Right lobe of liver (tissue), 6 donors: Measurements from ENCODE around the gene ZNF467. TPM values are rescaled to one million over a fixed set of nuclear protein-coding genes. Genes with fewer than 3 reads are reported as not detected.

Experiments
- ATAC-seq, 4 donors: fragments of 200-7000 bp; cut with Tn5 transposase; one replicate each; pipeline ENCODE4 v1.9.1; 2020; ENCODE audit warnings: mild to moderate bottlenecking in 4 of 4, moderate library complexity in 4 of 4
- DNase-seq, 3 donors: peaks; one replicate each; pipeline ENCODE4 v3.0.0-alpha.2; 2020
- H3K27ac ChIP-seq, 3 donors: fragments of 200-600 bp; one replicate each; pipeline ENCODE4 v1.8.0; 2022
- H3K27me3 ChIP-seq, 2 donors: fragments of 200-600 bp; one replicate each; pipeline ENCODE4 v1.8.0; 2022
- H3K36me3 ChIP-seq, 4 donors: fragments of 200-600 bp; sonication (generic) in 1 of 4; one replicate each; pipeline versions ENCODE4 v1.5.1 to v1.8.0; 2017 to 2022; ENCODE audit warnings: control low read depth in 1 of 4
- H3K4me1 ChIP-seq, 4 donors: fragments of 200-600 bp; sonication (generic) in 1 of 4; one replicate each; pipeline versions ENCODE4 v1.5.1 to v1.8.0; 2017 to 2022; ENCODE audit warnings: control low read depth in 1 of 4
- H3K4me3 ChIP-seq, 3 donors: fragments of 200-600 bp; one replicate each; pipeline ENCODE4 v1.8.0; 2022
- H3K9me3 ChIP-seq, 4 donors: fragments of 200-600 bp; sonication (generic) in 1 of 4; one replicate each; pipeline versions ENCODE4 v1.5.1 to v1.8.0; 2017 to 2022; ENCODE audit warnings: control low read depth in 1 of 4
- CTCF ChIP-seq, 4 donors: fragments of 200-600 bp in 3 of 4; fragments of 450-650 bp in 1 of 4; IDR thresholded peaks; one replicate each; pipeline versions ENCODE4 v1.5.1 to v1.8.0; 2016 to 2022; ENCODE audit warnings: antibody characterized with exemption in 4 of 4, mild to moderate bottlenecking in 2 of 4
- POLR2A ChIP-seq: fragments of 450-650 bp; IDR thresholded peaks from one replicate; pipeline ENCODE4 v1.6.1; 2017; ENCODE audit warnings: antibody characterized with exemption, mild to moderate bottlenecking
- WGBS: methylation state at CpG from one replicate; pipeline ENCODE4 v1.1.6; 2018; ENCODE audit warnings: low coverage, low lambda C conversion rate; ENCODE audit not compliant: insufficient coverage; ENCODE audit errors: missing lambda C conversion rate; 5-methylcytosine and 5-hydroxymethylcytosine counted together
- intact Hi-C, 2 donors: fragments of 100-400 bp; cut with DNase I; formaldehyde crosslinking; loops; one replicate each; pipeline versions ENCODE4 v1.11.2 to v1.14.1; 2022
- total RNA-seq, 6 experiments: library from RNA; depleted of rRNA in 2 of 6; stranded (reverse); fragments of >200 nt in 2 of 6; fragmentation: NEBNext Ultra II Directional in 3 of 6; extraction: Animal tissue kit (Norgen Biotek cat#: 25700) in 3 of 6; gene quantifications; one replicate each; pipeline versions ENCODE4 v1.1.0 to v1.2.4, GENCODE V29; 2016 to 2023
- donor health status: DM: no; HTN: yes; CAD: no.
- donor health status: DM: no; HTN: no; CAD: no.
- donor health status: DM: no; HTN: no; CAD: no.
- donor health status: DM: no; HTN: yes; CAD: no.
- donor health status: DM: no; HTN: yes; CAD: no.

Gene ZNF467
- total RNA-seq, 6 experiments from 2014 or later: 3.6 to 14.6 (median 5.8) TPM

- TF ChIP-seq CTCF (IDR thresholded peaks at IDR 0.05): no peak
- no peak for TF ChIP-seq POLR2A
- H3K4me3 ChIP-seq: no peak overlapping the region
- H3K27ac ChIP-seq: no peak overlapping the region
- no peaks in the 10 kb centered on the region for H3K36me3 ChIP-seq
- DNase-seq (no peak), ATAC-seq (no peak)
- H3K9me3 ChIP-seq: no peaks in the 10 kb centered on the region
- H3K4me1 ChIP-seq: peaks cover 0 to 15% (median 3%) of the 10 kb centered on the region in 4 donors
- H3K27me3 ChIP-seq: no peaks in the 10 kb centered on the region
- 85% methylated on average over 14 of the region's 29 CpGs for WGBS
- intact Hi-C loops: no loop called here
Observed at GRCh38 chr7:149719050-149719899, 54.1 kb downstream of the ZNF467 start.

GRCh38 chr7:149718730-149719049, 54.7 kb downstream of the ZNF467 start:
- Histone ChIP-seq H3K27me3 (no peaks in the 10 kb centered on the region), H3K4me3 (no peak overlapping the region), H3K36me3 (no peaks in the 10 kb centered on the region), H3K9me3 (no peaks in the 10 kb centered on the region), H3K4me1 (peaks cover 0 to 19% (median 3%) of the 10 kb centered on the region in 4 donors), H3K27ac (no peak overlapping the region)
- 92% methylated on average over 5 of the region's 6 CpGs for WGBS
- ATAC-seq (no peak), DNase-seq (no peak)
- TF ChIP-seq POLR2A (no peak), CTCF (IDR thresholded peaks at IDR 0.05) (no peak)
- intact Hi-C loops: no loop called here

- no peak for TF ChIP-seq POLR2A
- TF ChIP-seq CTCF (IDR thresholded peaks at IDR 0.05): no peak
- H3K9me3 ChIP-seq: no peaks in the 10 kb centered on the region
- no peak for ATAC-seq
- DNase-seq: no peak
- WGBS: no CpG with 5 or more reads among the region's 5 CpGs
- intact Hi-C loops: no loop called here
- no peak overlapping the region for H3K4me3 ChIP-seq
- peaks cover 0 to 19% (median 3%) of the 10 kb centered on the region in 4 donors for H3K4me1 ChIP-seq
- no peaks in the 10 kb centered on the region for H3K27me3 ChIP-seq
- H3K36me3 ChIP-seq: no peaks in the 10 kb centered on the region
- no peak overlapping the region for H3K27ac ChIP-seq
Observed at GRCh38 chr7:149717481-149717880, 55.9 kb downstream of the ZNF467 start.

GRCh38 chr7:149716932-149717307, 56.5 kb downstream of the ZNF467 start:
- Histone ChIP-seq H3K4me3 (no peak overlapping the region), H3K27ac (no peak overlapping the region), H3K9me3 (no peaks in the 10 kb centered on the region), H3K36me3 (no peaks in the 10 kb centered on the region), H3K27me3 (no peaks in the 10 kb centered on the region), H3K4me1 (peaks cover 0 to 19% (median 3%) of the 10 kb centered on the region in 4 donors)
- WGBS: 100% methylated on average over 2 of the region's 4 CpGs
- no peak for TF ChIP-seq CTCF (IDR thresholded peaks at IDR 0.05)
- no peak for TF ChIP-seq POLR2A
- DNase-seq (no peak), ATAC-seq (no peak)
- intact Hi-C loops: no loop called here
